Kidney (tissue), 14 donors: ENCODE data around the gene OR2A12. TPM values are rescaled to one million over a fixed set of nuclear protein-coding genes. Genes with fewer than 3 reads are reported as not detected.

Source experiments
- DNase-seq, 5 donors: peaks; one replicate each; pipeline ENCODE4 v3.0.0-alpha.2; 2013 to 2020
- FAIRE-seq: peaks from 2 replicates; lab custom pipeline; 2012; peaks lifted over from hg19 to GRCh38; lab: Jason Lieb, UNC
- H3K27ac ChIP-seq, 2 donors: one replicate each; pipeline ENCODE4 v1.7.0; 2013; ENCODE audit warnings: low read depth in 2 of 2, low read length in 2 of 2, inconsistent platforms in 1 of 2
- H3K27me3 ChIP-seq: one replicate; pipeline ENCODE4 v1.7.1; 2013; ENCODE audit warnings: low read length, inconsistent platforms; ENCODE audit not compliant: control insufficient read depth, insufficient read depth
- H3K36me3 ChIP-seq, 3 donors: one replicate each; pipeline versions ENCODE4 v1.7.0 to v1.7.1; 2013; ENCODE audit warnings: low read length in 3 of 3, control low read depth in 1 of 3, inconsistent platforms in 1 of 3; ENCODE audit not compliant: insufficient read depth in 3 of 3, control insufficient read depth in 2 of 3
- H3K4me1 ChIP-seq, 3 donors: one replicate each; pipeline versions ENCODE4 v1.7.0 to v1.7.1; 2013; ENCODE audit warnings: low read length in 3 of 3, inconsistent platforms in 1 of 3, low read depth in 1 of 3; ENCODE audit not compliant: control insufficient read depth in 2 of 3, insufficient read depth in 2 of 3
- H3K4me3 ChIP-seq, 3 donors: one replicate each; pipeline versions ENCODE4 v1.7.0 to v1.8.1; 2013; ENCODE audit warnings: low read length in 3 of 3, control low read depth in 1 of 3, inconsistent platforms in 1 of 3
- H3K9ac ChIP-seq, 3 donors: one replicate each; pipeline versions ENCODE4 v1.7.0 to v1.7.1; 2013; ENCODE audit warnings: low read length in 3 of 3, control low read depth in 1 of 3, inconsistent platforms in 1 of 3
- H3K9me3 ChIP-seq, 3 donors: one replicate each; pipeline versions ENCODE4 v1.7.0 to v1.7.1; 2013; ENCODE audit warnings: low read length in 3 of 3, control low read depth in 1 of 3, inconsistent platforms in 1 of 3; ENCODE audit not compliant: control insufficient read depth in 2 of 3, insufficient read depth in 1 of 3
- intact Hi-C: fragments of 100-400 bp; cut with DNase I; formaldehyde crosslinking; loops from one replicate; pipeline ENCODE4 v1.11.1; 2022
- polyA plus RNA-seq: library from polyadenylated mRNA; stranded (reverse); fragments of 350-450 nt; fragmentation: Illumina TruSeq; extraction: RNeasy Lipid Tissue Mini Kit (QIAGEN cat#74804); gene quantifications from one replicate; pipeline ENCODE4 v1.2.3, GENCODE V29; 2014; ENCODE audit warnings: low read depth, low replicate concordance; ENCODE audit not compliant: insufficient read depth
- total RNA-seq: library from RNA; stranded (reverse); fragmentation: NEBNext Ultra II Directional; extraction: Animal tissue kit (Norgen Biotek cat#: 25700); gene quantifications from one replicate; pipeline ENCODE4 v1.2.1, GENCODE V29; 2021
- TF ChIP-seq, protein P1 (sequence below): IDR thresholded peaks from 3 replicates; pipeline ENCODE4 v1.5.1; 2012; ENCODE audit warnings: mild to moderate bottlenecking, moderate library complexity, borderline replicate concordance; ENCODE audit not compliant: insufficient read depth; ENCODE audit errors: extremely low read depth
- donor health status: control.
- donor health status: control.
- donor health status: control.
- donor health status: control.
- donor health status: control.
- donor health status: DM: yes; HTN: yes; CAD: no.
- donor health status: Normal renal cell carcinoma (clear cell type).

Gene OR2A12
- total and polyA plus RNA-seq, 2 donors from 2014 or later, result not detected

DNA sequence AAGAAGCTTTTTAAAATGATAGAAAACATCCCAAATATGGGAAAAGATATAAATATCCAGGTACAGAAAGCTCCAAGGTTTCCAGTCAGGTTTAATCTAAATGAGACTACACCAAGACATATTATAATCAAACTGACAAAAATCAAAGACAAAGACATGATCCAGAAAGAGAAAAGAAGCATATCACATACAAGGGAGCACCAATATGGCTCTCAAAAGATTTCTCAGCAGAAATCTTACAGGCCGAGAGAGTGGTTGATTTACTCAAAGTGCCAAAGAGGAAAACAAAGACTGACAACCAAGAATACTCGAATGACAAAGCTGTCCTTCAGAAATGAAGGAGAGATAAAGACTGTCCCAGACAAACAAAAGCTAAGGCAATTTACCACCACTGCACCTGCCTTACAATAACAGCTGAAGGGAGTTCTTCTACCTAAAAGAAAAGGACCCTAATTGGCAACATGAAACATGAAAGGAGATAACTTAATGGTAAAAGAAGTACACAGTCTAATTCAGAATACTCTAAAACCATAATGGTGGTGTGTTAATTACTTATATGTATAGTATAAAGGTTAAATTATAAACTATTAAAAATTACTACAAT lies 62.2 kb downstream of the OR2A12 start:
- Histone ChIP-seq H3K4me3 (no peak overlapping the region), H3K9me3 (peaks cover 0 to 18% (median 10%) of the 10 kb centered on the region in 3 donors), H3K36me3 (no peaks in the 10 kb centered on the region), H3K4me1 (no peaks in the 10 kb centered on the region), H3K9ac (no peak overlapping the region), H3K27ac (no peak overlapping the region), H3K27me3 (no peaks in the 10 kb centered on the region)
- no peak for DNase-seq
- TF ChIP-seq, protein P1, sequence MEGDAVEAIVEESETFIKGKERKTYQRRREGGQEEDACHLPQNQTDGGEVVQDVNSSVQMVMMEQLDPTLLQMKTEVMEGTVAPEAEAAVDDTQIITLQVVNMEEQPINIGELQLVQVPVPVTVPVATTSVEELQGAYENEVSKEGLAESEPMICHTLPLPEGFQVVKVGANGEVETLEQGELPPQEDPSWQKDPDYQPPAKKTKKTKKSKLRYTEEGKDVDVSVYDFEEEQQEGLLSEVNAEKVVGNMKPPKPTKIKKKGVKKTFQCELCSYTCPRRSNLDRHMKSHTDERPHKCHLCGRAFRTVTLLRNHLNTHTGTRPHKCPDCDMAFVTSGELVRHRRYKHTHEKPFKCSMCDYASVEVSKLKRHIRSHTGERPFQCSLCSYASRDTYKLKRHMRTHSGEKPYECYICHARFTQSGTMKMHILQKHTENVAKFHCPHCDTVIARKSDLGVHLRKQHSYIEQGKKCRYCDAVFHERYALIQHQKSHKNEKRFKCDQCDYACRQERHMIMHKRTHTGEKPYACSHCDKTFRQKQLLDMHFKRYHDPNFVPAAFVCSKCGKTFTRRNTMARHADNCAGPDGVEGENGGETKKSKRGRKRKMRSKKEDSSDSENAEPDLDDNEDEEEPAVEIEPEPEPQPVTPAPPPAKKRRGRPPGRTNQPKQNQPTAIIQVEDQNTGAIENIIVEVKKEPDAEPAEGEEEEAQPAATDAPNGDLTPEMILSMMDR, result no peak
- no peak for FAIRE-seq
- intact Hi-C loops, result no loop called here

Other genes with a start within 250 kb of the OR2A12 start
- 37.2 TPM for gene TCAF1, start 184.1 kb upstream of the OR2A12 start, total RNA-seq
- 12.2 TPM for gene TCAF1, start 184.1 kb upstream of the OR2A12 start, polyA plus RNA-seq
- gene OR2F2, start 151.0 kb upstream of the OR2A12 start, total RNA-seq, result not detected
- gene OR2F2, start 151.0 kb upstream of the OR2A12 start, polyA plus RNA-seq, result not detected
- not detected for gene OR2F1, start 131.4 kb upstream of the OR2A12 start, total RNA-seq
- not detected for gene OR2F1, start 131.4 kb upstream of the OR2A12 start, polyA plus RNA-seq
- gene OR6B1, start 86.0 kb upstream of the OR2A12 start, total RNA-seq, result not detected
- not detected for gene OR6B1, start 86.0 kb upstream of the OR2A12 start, polyA plus RNA-seq
- gene OR2A5, start 37.3 kb upstream of the OR2A12 start, total RNA-seq, result not detected
- not detected for gene OR2A5, start 37.3 kb upstream of the OR2A12 start, polyA plus RNA-seq
- gene OR2A25, start 16.5 kb upstream of the OR2A12 start, total RNA-seq, result not detected
- not detected for gene OR2A25, start 16.5 kb upstream of the OR2A12 start, polyA plus RNA-seq
- not detected for gene OR2A2, start 23.3 kb downstream of the OR2A12 start, total RNA-seq
- not detected for gene OR2A2, start 23.3 kb downstream of the OR2A12 start, polyA plus RNA-seq
- not detected for gene OR2A14, start 36.9 kb downstream of the OR2A12 start, total RNA-seq
- gene OR2A14, start 36.9 kb downstream of the OR2A12 start, polyA plus RNA-seq, result not detected
- gene CTAGE4, start 97.2 kb downstream of the OR2A12 start, total RNA-seq, result 4.9 TPM
- 4.2 TPM for gene CTAGE4, start 97.2 kb downstream of the OR2A12 start, polyA plus RNA-seq
- 22.1 TPM for gene ARHGEF35, start 109.6 kb downstream of the OR2A12 start, total RNA-seq
- gene ARHGEF35, start 109.6 kb downstream of the OR2A12 start, polyA plus RNA-seq, result 9.5 TPM
- 0.06 TPM for gene OR2A42, start 153.3 kb downstream of the OR2A12 start, total RNA-seq
- 0.13 TPM for gene OR2A42, start 153.3 kb downstream of the OR2A12 start, polyA plus RNA-seq
- gene OR2A7, start 178.5 kb downstream of the OR2A12 start, total RNA-seq, result 12.3 TPM
- 3.5 TPM for gene OR2A7, start 178.5 kb downstream of the OR2A12 start, polyA plus RNA-seq
- 4.3 TPM for gene CTAGE8, start 183.0 kb downstream of the OR2A12 start, total RNA-seq
- gene CTAGE8, start 183.0 kb downstream of the OR2A12 start, polyA plus RNA-seq, result 5.4 TPM
- gene OR2A1, start 226.1 kb downstream of the OR2A12 start, total RNA-seq, result not detected
- gene OR2A1, start 226.1 kb downstream of the OR2A12 start, polyA plus RNA-seq, result not detected